K562 (cell line): ENCODE measurements around the gene PITX1. TPM values are rescaled to one million over a fixed set of nuclear protein-coding genes. Genes with fewer than 3 reads are reported as not detected.

ENCODE experiments used
- CBX3 ChIP-seq, 2 experiments: IDR thresholded peaks; 1 replicate in 1 of 2; 2 replicates in 1 of 2; pipeline ENCODE4 v1.6.1; 2012; ENCODE audit warnings: inconsistent platforms in 2 of 2, low read length in 2 of 2, borderline replicate concordance in 1 of 2, control low read depth in 1 of 2
- EZH2 ChIP-seq: IDR thresholded peaks from 2 replicates; pipeline ENCODE4 v1.6.1; 2012; ENCODE audit warnings: low read depth, mild to moderate bottlenecking, inconsistent platforms, low read length, borderline replicate concordance
- FOXK1 ChIP-seq: sonication (generic); formaldehyde crosslinking; IDR thresholded peaks from 2 replicates; pipeline ENCODE4 v1.8.0; 2022; ENCODE audit warnings: missing genetic modification reagents, mild to moderate bottlenecking, borderline replicate concordance
- polyA plus RNA-seq, 8 experiments: library from polyadenylated mRNA; depleted of rRNA in 4 of 8; stranded (reverse) in 5 of 8; unstranded in 3 of 8; fragments of >200 nt; fragmentation: Nextera tagmentation in 2 of 8; fragmentation: Illumina TruSeq in 1 of 8; extraction: Ambion mirVana in 2 of 8; extraction: Trizol in 1 of 8; gene quantifications; 2 replicates each; pipeline versions ENCODE4 v1.2.1 to v1.2.3, GENCODE V29; 2011 to 2014; ENCODE audit warnings: inconsistent platforms in 1 of 8, missing spikeins in 1 of 8
- total RNA-seq, 7 experiments: library from RNA; depleted of rRNA in 6 of 7; stranded (reverse); fragments of >200 nt in 6 of 7; fragmentation: Illumina TruSeq in 2 of 7; extraction: Trizol in 2 of 7; gene quantifications; 2 replicates each; pipeline versions ENCODE4 v1.2.1 to v1.2.3, GENCODE V29; 2011 to 2021; ENCODE audit warnings: low replicate concordance in 1 of 7
- TF ChIP-seq, protein P1 (sequence below): fragments of 450-650 bp; IDR thresholded peaks from 2 replicates; pipeline ENCODE4 v1.6.1; 2016; ENCODE audit warnings: mild to moderate bottlenecking, moderate library complexity
- TF ChIP-seq, protein P2 (sequence below): sonication (generic); formaldehyde crosslinking; IDR thresholded peaks from 2 replicates; pipeline ENCODE4 v1.8.0; 2022; ENCODE audit warnings: mild to moderate bottlenecking, low read depth, missing genetic modification reagents
- TF ChIP-seq, protein P3 (sequence below): IDR thresholded peaks from 2 replicates; pipeline ENCODE4 v1.6.1; 2012; ENCODE audit warnings: low read depth, low read length, improper control_type of control experiment, borderline replicate concordance

Gene PITX1
- total and polyA plus RNA-seq, 9 of the 15 experiments (the other 6 are each of a cell fraction or from before 2014, with no cell fraction given): 0.13 to 88.2 (median 24.9) TPM

DNA sequence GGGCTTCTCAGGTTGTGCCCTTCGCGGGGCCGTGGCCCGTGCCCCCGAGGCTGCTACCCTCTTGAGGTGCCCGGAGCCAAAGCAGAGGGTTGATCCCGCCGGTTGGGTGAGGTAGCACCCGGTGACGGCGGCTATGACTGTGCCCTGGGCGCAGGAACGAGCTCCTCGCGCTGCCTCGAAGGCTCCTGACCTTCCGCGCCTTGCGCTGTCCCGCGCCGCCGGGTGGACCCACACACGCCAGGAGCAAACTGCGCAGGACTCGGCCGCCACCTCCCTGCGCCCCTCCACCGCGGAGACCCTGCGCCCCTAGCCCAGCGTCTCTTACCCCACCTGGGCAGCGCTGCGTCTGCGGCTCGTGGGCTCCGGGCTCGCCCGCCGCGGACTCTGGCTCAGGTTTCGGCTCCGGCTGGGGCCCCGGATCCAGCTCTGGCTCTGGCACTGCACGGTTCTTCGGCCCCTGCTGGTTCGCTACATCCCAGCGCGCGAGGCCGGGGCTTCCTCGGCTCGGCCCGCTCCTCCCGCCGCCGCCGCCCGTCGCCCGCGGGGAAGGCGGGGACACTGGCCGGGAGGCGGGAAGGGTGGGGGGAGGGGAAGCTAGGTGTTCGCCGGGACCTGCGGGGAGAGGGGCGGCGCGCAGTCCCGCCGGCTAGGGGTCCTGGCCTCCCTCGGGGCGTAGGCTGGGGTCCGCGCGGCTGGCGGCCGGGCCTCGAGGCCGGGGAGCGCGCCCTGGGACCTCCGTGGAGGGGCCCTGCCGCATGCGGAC, 5.4 kb upstream of the PITX1 start (continued):
- TF ChIP-seq, protein P1, sequence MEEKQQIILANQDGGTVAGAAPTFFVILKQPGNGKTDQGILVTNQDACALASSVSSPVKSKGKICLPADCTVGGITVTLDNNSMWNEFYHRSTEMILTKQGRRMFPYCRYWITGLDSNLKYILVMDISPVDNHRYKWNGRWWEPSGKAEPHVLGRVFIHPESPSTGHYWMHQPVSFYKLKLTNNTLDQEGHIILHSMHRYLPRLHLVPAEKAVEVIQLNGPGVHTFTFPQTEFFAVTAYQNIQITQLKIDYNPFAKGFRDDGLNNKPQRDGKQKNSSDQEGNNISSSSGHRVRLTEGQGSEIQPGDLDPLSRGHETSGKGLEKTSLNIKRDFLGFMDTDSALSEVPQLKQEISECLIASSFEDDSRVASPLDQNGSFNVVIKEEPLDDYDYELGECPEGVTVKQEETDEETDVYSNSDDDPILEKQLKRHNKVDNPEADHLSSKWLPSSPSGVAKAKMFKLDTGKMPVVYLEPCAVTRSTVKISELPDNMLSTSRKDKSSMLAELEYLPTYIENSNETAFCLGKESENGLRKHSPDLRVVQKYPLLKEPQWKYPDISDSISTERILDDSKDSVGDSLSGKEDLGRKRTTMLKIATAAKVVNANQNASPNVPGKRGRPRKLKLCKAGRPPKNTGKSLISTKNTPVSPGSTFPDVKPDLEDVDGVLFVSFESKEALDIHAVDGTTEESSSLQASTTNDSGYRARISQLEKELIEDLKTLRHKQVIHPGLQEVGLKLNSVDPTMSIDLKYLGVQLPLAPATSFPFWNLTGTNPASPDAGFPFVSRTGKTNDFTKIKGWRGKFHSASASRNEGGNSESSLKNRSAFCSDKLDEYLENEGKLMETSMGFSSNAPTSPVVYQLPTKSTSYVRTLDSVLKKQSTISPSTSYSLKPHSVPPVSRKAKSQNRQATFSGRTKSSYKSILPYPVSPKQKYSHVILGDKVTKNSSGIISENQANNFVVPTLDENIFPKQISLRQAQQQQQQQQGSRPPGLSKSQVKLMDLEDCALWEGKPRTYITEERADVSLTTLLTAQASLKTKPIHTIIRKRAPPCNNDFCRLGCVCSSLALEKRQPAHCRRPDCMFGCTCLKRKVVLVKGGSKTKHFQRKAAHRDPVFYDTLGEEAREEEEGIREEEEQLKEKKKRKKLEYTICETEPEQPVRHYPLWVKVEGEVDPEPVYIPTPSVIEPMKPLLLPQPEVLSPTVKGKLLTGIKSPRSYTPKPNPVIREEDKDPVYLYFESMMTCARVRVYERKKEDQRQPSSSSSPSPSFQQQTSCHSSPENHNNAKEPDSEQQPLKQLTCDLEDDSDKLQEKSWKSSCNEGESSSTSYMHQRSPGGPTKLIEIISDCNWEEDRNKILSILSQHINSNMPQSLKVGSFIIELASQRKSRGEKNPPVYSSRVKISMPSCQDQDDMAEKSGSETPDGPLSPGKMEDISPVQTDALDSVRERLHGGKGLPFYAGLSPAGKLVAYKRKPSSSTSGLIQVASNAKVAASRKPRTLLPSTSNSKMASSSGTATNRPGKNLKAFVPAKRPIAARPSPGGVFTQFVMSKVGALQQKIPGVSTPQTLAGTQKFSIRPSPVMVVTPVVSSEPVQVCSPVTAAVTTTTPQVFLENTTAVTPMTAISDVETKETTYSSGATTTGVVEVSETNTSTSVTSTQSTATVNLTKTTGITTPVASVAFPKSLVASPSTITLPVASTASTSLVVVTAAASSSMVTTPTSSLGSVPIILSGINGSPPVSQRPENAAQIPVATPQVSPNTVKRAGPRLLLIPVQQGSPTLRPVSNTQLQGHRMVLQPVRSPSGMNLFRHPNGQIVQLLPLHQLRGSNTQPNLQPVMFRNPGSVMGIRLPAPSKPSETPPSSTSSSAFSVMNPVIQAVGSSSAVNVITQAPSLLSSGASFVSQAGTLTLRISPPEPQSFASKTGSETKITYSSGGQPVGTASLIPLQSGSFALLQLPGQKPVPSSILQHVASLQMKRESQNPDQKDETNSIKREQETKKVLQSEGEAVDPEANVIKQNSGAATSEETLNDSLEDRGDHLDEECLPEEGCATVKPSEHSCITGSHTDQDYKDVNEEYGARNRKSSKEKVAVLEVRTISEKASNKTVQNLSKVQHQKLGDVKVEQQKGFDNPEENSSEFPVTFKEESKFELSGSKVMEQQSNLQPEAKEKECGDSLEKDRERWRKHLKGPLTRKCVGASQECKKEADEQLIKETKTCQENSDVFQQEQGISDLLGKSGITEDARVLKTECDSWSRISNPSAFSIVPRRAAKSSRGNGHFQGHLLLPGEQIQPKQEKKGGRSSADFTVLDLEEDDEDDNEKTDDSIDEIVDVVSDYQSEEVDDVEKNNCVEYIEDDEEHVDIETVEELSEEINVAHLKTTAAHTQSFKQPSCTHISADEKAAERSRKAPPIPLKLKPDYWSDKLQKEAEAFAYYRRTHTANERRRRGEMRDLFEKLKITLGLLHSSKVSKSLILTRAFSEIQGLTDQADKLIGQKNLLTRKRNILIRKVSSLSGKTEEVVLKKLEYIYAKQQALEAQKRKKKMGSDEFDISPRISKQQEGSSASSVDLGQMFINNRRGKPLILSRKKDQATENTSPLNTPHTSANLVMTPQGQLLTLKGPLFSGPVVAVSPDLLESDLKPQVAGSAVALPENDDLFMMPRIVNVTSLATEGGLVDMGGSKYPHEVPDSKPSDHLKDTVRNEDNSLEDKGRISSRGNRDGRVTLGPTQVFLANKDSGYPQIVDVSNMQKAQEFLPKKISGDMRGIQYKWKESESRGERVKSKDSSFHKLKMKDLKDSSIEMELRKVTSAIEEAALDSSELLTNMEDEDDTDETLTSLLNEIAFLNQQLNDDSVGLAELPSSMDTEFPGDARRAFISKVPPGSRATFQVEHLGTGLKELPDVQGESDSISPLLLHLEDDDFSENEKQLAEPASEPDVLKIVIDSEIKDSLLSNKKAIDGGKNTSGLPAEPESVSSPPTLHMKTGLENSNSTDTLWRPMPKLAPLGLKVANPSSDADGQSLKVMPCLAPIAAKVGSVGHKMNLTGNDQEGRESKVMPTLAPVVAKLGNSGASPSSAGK: no peak
- TF ChIP-seq EZH2 (no peak), CBX3 (IDR thresholded peaks at IDR 0.05; ENCODE audit: borderline replicate concordance in 1 of 2, low read length in 2 of 2) (no peak), FOXK1 (no peak)
- TF ChIP-seq, protein P2, sequence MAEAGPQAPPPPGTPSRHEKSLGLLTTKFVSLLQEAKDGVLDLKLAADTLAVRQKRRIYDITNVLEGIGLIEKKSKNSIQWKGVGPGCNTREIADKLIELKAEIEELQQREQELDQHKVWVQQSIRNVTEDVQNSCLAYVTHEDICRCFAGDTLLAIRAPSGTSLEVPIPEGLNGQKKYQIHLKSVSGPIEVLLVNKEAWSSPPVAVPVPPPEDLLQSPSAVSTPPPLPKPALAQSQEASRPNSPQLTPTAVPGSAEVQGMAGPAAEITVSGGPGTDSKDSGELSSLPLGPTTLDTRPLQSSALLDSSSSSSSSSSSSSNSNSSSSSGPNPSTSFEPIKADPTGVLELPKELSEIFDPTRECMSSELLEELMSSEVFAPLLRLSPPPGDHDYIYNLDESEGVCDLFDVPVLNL (CRISPR knock-in tag): no peak
- TF ChIP-seq, protein P3, sequence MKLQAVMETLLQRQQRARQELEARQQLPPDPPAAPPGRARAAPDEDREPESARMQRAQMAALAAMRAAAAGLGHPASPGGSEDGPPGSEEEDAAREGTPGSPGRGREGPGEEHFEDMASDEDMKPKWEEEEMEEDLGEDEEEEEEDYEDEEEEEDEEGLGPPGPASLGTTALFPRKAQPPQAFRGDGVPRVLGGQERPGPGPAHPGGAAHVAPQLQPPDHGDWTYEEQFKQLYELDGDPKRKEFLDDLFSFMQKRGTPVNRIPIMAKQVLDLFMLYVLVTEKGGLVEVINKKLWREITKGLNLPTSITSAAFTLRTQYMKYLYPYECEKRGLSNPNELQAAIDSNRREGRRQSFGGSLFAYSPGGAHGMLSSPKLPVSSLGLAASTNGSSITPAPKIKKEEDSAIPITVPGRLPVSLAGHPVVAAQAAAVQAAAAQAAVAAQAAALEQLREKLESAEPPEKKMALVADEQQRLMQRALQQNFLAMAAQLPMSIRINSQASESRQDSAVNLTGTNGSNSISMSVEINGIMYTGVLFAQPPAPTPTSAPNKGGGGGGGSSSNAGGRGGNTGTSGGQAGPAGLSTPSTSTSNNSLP: no peak
- TF ChIP-seq, all 486 proteins: peak for 0
